Measurements from ENCODE around the gene CDKN1A. TPM values are rescaled to one million over a fixed set of nuclear protein-coding genes. Genes with fewer than 3 reads are reported as not detected.

Gene CDKN1A
- 100 to 1,000 TPM in 2 of 4 donors, 10 to 100 TPM in 2; 47.3 to 613 (median 93.3) TPM for total RNA-seq

GRCh38 chr6:36678488-36679042, at the start of gene CDKN1A:
Gene CDKN1A (plus strand): TSS chr6:36678714. CDS start chr6:36684102, 5,388 bp downstream.
- peak within 1 kb of the TSS; percentile 85 to 94 (median 90) for H3K4me3 ChIP-seq
- under 1% methylated on average over 45 of the region's 63 CpGs for WGBS
- peak; percentile 96 for DNase-seq (ENCODE audit: extremely low spot score)

GRCh38 chr6:36629784-36630183, 48.7 kb upstream of the CDKN1A start:
- Histone ChIP-seq H3K36me3 (no peaks in the 10 kb centered on the region), H3K27me3 (no peaks in the 10 kb centered on the region), H3K4me3 (no peak overlapping the region), H3K4me1 (peaks cover 31 to 47% (median 37%) of the 10 kb centered on the region in 4 donors), H3K27ac (replicated peaks in 1 of 4) (peak overlapping the region in 3 of 4 donors; percentile 64 to 73 (median 73)), H3K9me3 (no peaks in the 10 kb centered on the region)
- TF ChIP-seq POLR2A (IDR thresholded peaks at IDR 0.05; ENCODE audit: low read depth), result no peak
- no peak for DNase-seq (ENCODE audit: extremely low spot score)
- intact Hi-C loops (cut with DNase I), result loop anchor here (10.0 kb wide), 1 partner anchor 225 kb away; no protein-coding TSS in a partner anchor
- WGBS, result 94% methylated on average over 10 of the region's 11 CpGs

More at GRCh38 chr6:36678488-36679042, at the start of gene CDKN1A:
- Histone ChIP-seq H3K9me3 (no peaks in the 10 kb centered on the region), H3K27ac (replicated peaks in 1 of 4) (peak within 1 kb of the TSS; percentile 95 to 99 (median 98)), H3K36me3 (peaks cover 0 to 13% (median 11%) of the 10 kb centered on the region in 4 donors), H3K4me1 (peaks cover 34 to 61% (median 57%) of the 10 kb centered on the region in 4 donors), H3K27me3 (peaks cover 0 to 3% (median 0%) of the 10 kb centered on the region in 4 donors)
- TF ChIP-seq EP300 (IDR thresholded peaks at IDR 0.05), result peak; percentile 47
- peak; percentile 98 for TF ChIP-seq POLR2A (IDR thresholded peaks at IDR 0.05; ENCODE audit: low read depth)
- no peak for TF ChIP-seq CTCF (IDR thresholded peaks at IDR 0.05)
- peak; percentile 94 to 98 for TF ChIP-seq POLR2AphosphoS5 (IDR thresholded peaks at IDR 0.05)
- intact Hi-C loops (cut with DNase I), result no loop called here

- no peak overlapping the region for H3K27ac ChIP-seq (replicated peaks in 1 of 4)
- H3K9me3 ChIP-seq, result no peaks in the 10 kb centered on the region
- no peaks in the 10 kb centered on the region for H3K27me3 ChIP-seq
- TF ChIP-seq POLR2A (IDR thresholded peaks at IDR 0.05; ENCODE audit: low read depth), result no peak
- TF ChIP-seq CTCF (IDR thresholded peaks at IDR 0.05), result no peak
- TF ChIP-seq EP300 (IDR thresholded peaks at IDR 0.05), result no peak
- no peak for TF ChIP-seq POLR2AphosphoS5 (IDR thresholded peaks at IDR 0.05)
- H3K4me1 ChIP-seq, result peaks cover 26 to 33% (median 28%) of the 10 kb centered on the region in 4 donors
- no peak for DNase-seq (ENCODE audit: extremely low spot score)
- intact Hi-C loops (cut with DNase I), result no loop called here
- H3K36me3 ChIP-seq, result no peaks in the 10 kb centered on the region
- no peak overlapping the region for H3K4me3 ChIP-seq
- WGBS, result 84% methylated on average over 12 of the region's 14 CpGs
Observed at GRCh38 chr6:36631326-36632011, 47.0 kb upstream of the CDKN1A start.

- 91% methylated on average over 6 of the region's 6 CpGs for WGBS
- Histone ChIP-seq H3K4me3 (no peak overlapping the region), H3K9me3 (no peaks in the 10 kb centered on the region), H3K4me1 (peaks cover 10 to 14% (median 13%) of the 10 kb centered on the region in 4 donors), H3K36me3 (no peaks in the 10 kb centered on the region), H3K27me3 (no peaks in the 10 kb centered on the region), H3K27ac (replicated peaks in 1 of 4) (no peak overlapping the region)
- TF ChIP-seq POLR2A (IDR thresholded peaks at IDR 0.05; ENCODE audit: low read depth) (no peak), POLR2AphosphoS5 (IDR thresholded peaks at IDR 0.05) (no peak), EP300 (IDR thresholded peaks at IDR 0.05) (no peak), CTCF (IDR thresholded peaks at IDR 0.05) (no peak)
- DNase-seq (ENCODE audit: extremely low spot score), result no peak
- intact Hi-C loops (cut with DNase I), result no loop called here
Observed at GRCh38 chr6:36633370-36633769, 45.1 kb upstream of the CDKN1A start.

GRCh38 chr6:36633915-36634314, 44.6 kb upstream of the CDKN1A start:
- Histone ChIP-seq H3K36me3 (no peaks in the 10 kb centered on the region), H3K27ac (replicated peaks in 1 of 4) (no peak overlapping the region), H3K4me3 (no peak overlapping the region), H3K4me1 (peaks cover 6 to 9% (median 9%) of the 10 kb centered on the region in 4 donors), H3K27me3 (no peaks in the 10 kb centered on the region), H3K9me3 (no peaks in the 10 kb centered on the region)
- no peak for DNase-seq (ENCODE audit: extremely low spot score)
- no peak for TF ChIP-seq EP300 (IDR thresholded peaks at IDR 0.05)
- TF ChIP-seq POLR2AphosphoS5 (IDR thresholded peaks at IDR 0.05), result no peak
- TF ChIP-seq POLR2A (IDR thresholded peaks at IDR 0.05; ENCODE audit: low read depth), result no peak
- no peak for TF ChIP-seq CTCF (IDR thresholded peaks at IDR 0.05)
- 63% methylated on average over 6 of the region's 9 CpGs for WGBS
- intact Hi-C loops (cut with DNase I), result no loop called here
